ENCODE data around the gene SMYD3. TPM values are rescaled to one million over a fixed set of nuclear protein-coding genes. Genes with fewer than 3 reads are reported as not detected.

The SMYD3 gene
- total and polyA plus RNA-seq, 2 of the 13 experiments (the other 11 are each of a cell fraction or from before 2014, with no cell fraction given): 27.7 to 35.8 TPM

- peaks cover under 1% of the 10 kb centered on the region for H3K4me1 ChIP-seq (ENCODE audit: insufficient read depth, low read length)
- no peaks in the 10 kb centered on the region for H3K27me3 ChIP-seq (ENCODE audit: control insufficient read depth in 1 of 2, insufficient read depth in 2 of 2, low read length in 2 of 2)
- ChIA-PET POLR2A (no interaction called here), CTCF (ENCODE audit: low intra/inter-chr PET ratio, low total read pairs) (no interaction called here)
- in situ Hi-C loops (cut with HindIII; ENCODE audit: extremely low pct_ligation_motif_present, low pct_unique_long_range_greater_than_20kb): no loop called here
- H2AFZ ChIP-seq (ENCODE audit: low read length): no peak overlapping the region
- no peak overlapping the region for H3K4me3 ChIP-seq (replicated peaks in 1 of 3; ENCODE audit: insufficient read depth in 1 of 3, low read depth in 2 of 3, low read length in 3 of 3)
- WGBS (ENCODE audit: low lambda C conversion rate): 93% methylated on average over 3 of the region's 3 CpGs
- H3K9ac ChIP-seq (ENCODE audit: insufficient read depth, low read depth, low read length): no peak overlapping the region
- DNase-seq (ENCODE audit: low spot score) (no peak), FAIRE-seq (no peak), ATAC-seq (no peak)
- H3K9me3 ChIP-seq (ENCODE audit: low read length): peaks cover 6% of the 10 kb centered on the region; the same call in 1 of the 2 replicates
- no peaks in the 10 kb centered on the region for H3K79me2 ChIP-seq (ENCODE audit: insufficient read depth, low read length)
- intact Hi-C loops (cut with micrococcal nuclease; ENCODE audit: unreplicated experiment): no loop called here
- no peaks in the 10 kb centered on the region for H4K20me1 ChIP-seq (ENCODE audit: insufficient read depth, low read length)
- no peaks in the 10 kb centered on the region for H3K36me3 ChIP-seq (replicated peaks in 1 of 2; ENCODE audit: control insufficient read depth in 1 of 2, insufficient read depth in 2 of 2, low read length in 2 of 2)
- H3K4me2 ChIP-seq (ENCODE audit: low read depth, low read length): no peak overlapping the region
- BruUV-seq (replicated peaks): no TSS peak
- TF ChIP-seq CAMTA2 (CRISPR knock-in tag; IDR thresholded peaks at IDR 0.05; ENCODE audit: borderline replicate concordance) (no peak), TMF1 (CRISPR knock-in tag; IDR thresholded peaks at IDR 0.05; ENCODE audit: low read depth) (no peak), ZNF549 (CRISPR knock-in tag; IDR thresholded peaks at IDR 0.05) (no peak), KLF11 (CRISPR knock-in tag; IDR thresholded peaks at IDR 0.05) (no peak), MAFK (conservative IDR thresholded peaks at IDR 0.05 in 1 of 2, IDR thresholded peaks at IDR 0.05 in 1 of 2; ENCODE audit: low read length in 2 of 2) (no peak), ZNF350 (CRISPR knock-in tag; IDR thresholded peaks at IDR 0.05; ENCODE audit: borderline replicate concordance, low read depth) (no peak), ZNF576 (CRISPR knock-in tag; IDR thresholded peaks at IDR 0.05) (no peak), CENPT (CRISPR knock-in tag; IDR thresholded peaks at IDR 0.05; ENCODE audit: low read depth) (no peak), ZNF605 (CRISPR knock-in tag; IDR thresholded peaks at IDR 0.05) (no peak), SMAD9 (CRISPR knock-in tag; IDR thresholded peaks at IDR 0.05) (no peak), RNF2 (conservative IDR thresholded peaks at IDR 0.05; ENCODE audit: low read depth) (no peak), AHR (CRISPR knock-in tag; IDR thresholded peaks at IDR 0.05) (no peak), ZNF460 (CRISPR knock-in tag; IDR thresholded peaks at IDR 0.05; ENCODE audit: borderline replicate concordance) (no peak), FOXP1 (IDR thresholded peaks at IDR 0.05) (no peak), FOXP1 (CRISPR knock-in tag; IDR thresholded peaks at IDR 0.05) (no peak)
- TF ChIP-seq, protein P1, sequence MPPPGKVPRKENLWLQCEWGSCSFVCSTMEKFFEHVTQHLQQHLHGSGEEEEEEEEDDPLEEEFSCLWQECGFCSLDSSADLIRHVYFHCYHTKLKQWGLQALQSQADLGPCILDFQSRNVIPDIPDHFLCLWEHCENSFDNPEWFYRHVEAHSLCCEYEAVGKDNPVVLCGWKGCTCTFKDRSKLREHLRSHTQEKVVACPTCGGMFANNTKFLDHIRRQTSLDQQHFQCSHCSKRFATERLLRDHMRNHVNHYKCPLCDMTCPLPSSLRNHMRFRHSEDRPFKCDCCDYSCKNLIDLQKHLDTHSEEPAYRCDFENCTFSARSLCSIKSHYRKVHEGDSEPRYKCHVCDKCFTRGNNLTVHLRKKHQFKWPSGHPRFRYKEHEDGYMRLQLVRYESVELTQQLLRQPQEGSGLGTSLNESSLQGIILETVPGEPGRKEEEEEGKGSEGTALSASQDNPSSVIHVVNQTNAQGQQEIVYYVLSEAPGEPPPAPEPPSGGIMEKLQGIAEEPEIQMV (CRISPR knock-in tag; IDR thresholded peaks at IDR 0.05; ENCODE audit: low read depth): no peak
- TF ChIP-seq, protein P2, sequence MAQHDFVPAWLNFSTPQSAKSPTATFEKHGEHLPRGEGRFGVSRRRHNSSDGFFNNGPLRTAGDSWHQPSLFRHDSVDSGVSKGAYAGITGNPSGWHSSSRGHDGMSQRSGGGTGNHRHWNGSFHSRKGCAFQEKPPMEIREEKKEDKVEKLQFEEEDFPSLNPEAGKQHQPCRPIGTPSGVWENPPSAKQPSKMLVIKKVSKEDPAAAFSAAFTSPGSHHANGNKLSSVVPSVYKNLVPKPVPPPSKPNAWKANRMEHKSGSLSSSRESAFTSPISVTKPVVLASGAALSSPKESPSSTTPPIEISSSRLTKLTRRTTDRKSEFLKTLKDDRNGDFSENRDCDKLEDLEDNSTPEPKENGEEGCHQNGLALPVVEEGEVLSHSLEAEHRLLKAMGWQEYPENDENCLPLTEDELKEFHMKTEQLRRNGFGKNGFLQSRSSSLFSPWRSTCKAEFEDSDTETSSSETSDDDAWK (CRISPR knock-in tag; IDR thresholded peaks at IDR 0.05): no peak
- TF ChIP-seq, protein P3, sequence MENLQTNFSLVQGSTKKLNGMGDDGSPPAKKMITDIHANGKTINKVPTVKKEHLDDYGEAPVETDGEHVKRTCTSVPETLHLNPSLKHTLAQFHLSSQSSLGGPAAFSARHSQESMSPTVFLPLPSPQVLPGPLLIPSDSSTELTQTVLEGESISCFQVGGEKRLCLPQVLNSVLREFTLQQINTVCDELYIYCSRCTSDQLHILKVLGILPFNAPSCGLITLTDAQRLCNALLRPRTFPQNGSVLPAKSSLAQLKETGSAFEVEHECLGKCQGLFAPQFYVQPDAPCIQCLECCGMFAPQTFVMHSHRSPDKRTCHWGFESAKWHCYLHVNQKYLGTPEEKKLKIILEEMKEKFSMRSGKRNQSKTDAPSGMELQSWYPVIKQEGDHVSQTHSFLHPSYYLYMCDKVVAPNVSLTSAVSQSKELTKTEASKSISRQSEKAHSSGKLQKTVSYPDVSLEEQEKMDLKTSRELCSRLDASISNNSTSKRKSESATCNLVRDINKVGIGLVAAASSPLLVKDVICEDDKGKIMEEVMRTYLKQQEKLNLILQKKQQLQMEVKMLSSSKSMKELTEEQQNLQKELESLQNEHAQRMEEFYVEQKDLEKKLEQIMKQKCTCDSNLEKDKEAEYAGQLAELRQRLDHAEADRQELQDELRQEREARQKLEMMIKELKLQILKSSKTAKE (CRISPR knock-in tag; IDR thresholded peaks at IDR 0.05; ENCODE audit: borderline replicate concordance): no peak
- TF ChIP-seq, protein P4, sequence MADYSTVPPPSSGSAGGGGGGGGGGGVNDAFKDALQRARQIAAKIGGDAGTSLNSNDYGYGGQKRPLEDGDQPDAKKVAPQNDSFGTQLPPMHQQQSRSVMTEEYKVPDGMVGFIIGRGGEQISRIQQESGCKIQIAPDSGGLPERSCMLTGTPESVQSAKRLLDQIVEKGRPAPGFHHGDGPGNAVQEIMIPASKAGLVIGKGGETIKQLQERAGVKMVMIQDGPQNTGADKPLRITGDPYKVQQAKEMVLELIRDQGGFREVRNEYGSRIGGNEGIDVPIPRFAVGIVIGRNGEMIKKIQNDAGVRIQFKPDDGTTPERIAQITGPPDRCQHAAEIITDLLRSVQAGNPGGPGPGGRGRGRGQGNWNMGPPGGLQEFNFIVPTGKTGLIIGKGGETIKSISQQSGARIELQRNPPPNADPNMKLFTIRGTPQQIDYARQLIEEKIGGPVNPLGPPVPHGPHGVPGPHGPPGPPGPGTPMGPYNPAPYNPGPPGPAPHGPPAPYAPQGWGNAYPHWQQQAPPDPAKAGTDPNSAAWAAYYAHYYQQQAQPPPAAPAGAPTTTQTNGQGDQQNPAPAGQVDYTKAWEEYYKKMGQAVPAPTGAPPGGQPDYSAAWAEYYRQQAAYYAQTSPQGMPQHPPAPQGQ (CRISPR knock-in tag; IDR thresholded peaks at IDR 0.05; ENCODE audit: borderline replicate concordance): no peak
- H3K27ac ChIP-seq (ENCODE audit: extremely low read length, insufficient read depth, low read length): no peak overlapping the region
These were observed 86.8 kb downstream of the SMYD3 start for GRCh38 chr1:246420300-246420699.
